ENCODE results near the gene INSIG2.

DNA sequence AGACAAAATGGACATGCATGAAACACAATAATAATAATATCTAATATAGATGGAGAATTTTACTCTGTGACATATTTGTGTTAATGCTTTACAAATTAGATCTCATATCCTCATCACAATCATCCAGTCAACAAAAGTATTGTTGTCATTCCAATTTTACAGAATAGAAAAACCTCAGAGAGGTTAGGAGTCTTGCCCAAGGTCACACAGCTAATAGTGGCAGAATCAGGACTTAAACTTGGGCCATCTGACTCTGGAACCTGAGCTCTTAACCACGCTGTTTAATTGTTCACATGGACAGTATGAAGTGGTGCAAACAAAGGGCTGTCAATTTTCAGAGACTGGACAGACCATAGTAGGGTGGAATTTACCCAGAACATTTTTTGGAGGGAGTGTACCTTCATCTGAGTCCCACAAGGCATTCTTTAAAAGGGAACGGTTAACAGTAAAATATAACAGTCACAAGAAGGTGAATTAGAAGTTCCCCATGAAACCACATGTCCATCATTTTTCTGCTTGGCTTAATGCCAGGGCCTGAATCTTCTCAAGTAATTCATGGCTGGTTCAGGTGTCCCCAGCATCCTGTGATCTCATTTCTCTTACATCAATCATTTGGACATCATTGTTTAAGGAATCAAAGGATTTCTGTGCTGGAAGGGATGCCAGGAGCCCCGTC lies 39.0 kb upstream of the INSIG2 start:
- TF ChIP-seq EZH2 (IDR thresholded peaks at IDR 0.05), result no peak
- TF ChIP-seq, protein P1, sequence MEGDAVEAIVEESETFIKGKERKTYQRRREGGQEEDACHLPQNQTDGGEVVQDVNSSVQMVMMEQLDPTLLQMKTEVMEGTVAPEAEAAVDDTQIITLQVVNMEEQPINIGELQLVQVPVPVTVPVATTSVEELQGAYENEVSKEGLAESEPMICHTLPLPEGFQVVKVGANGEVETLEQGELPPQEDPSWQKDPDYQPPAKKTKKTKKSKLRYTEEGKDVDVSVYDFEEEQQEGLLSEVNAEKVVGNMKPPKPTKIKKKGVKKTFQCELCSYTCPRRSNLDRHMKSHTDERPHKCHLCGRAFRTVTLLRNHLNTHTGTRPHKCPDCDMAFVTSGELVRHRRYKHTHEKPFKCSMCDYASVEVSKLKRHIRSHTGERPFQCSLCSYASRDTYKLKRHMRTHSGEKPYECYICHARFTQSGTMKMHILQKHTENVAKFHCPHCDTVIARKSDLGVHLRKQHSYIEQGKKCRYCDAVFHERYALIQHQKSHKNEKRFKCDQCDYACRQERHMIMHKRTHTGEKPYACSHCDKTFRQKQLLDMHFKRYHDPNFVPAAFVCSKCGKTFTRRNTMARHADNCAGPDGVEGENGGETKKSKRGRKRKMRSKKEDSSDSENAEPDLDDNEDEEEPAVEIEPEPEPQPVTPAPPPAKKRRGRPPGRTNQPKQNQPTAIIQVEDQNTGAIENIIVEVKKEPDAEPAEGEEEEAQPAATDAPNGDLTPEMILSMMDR (IDR thresholded peaks at IDR 0.05), result no peak
- TF ChIP-seq EZH2phosphoT487 (IDR thresholded peaks at IDR 0.05), result no peak

All from neural progenitor cell (in vitro differentiated cells).